Neural cell (in vitro differentiated cells): ENCODE measurements around the gene STX4.

Source experiments
- CTCF ChIP-seq: fragments of 450-650 bp; IDR thresholded peaks from 2 replicates; pipeline ENCODE4 v1.5.1; 2014; ENCODE audit warnings: antibody characterized with exemption, mild to moderate bottlenecking, moderate library complexity; ENCODE audit not compliant: poor library complexity, severe bottlenecking
- EP300 ChIP-seq: fragments of 450-650 bp; conservative IDR thresholded peaks from 2 replicates; pipeline ENCODE4 v1.6.1; 2014; ENCODE audit warnings: antibody characterized with exemption, mild to moderate bottlenecking, moderate library complexity; ENCODE audit not compliant: poor library complexity, severe bottlenecking
- EZH2 ChIP-seq: fragments of 200-600, 300-800 bp; shearing (Covaris generic), sonication (generic); IDR thresholded peaks from 2 replicates; pipeline ENCODE4 v1.6.1; 2014; ENCODE audit warnings: antibody characterized with exemption, low read length, borderline replicate concordance, mild to moderate bottlenecking; ENCODE audit not compliant: insufficient read depth, poor library complexity, severe bottlenecking
- POLR2AphosphoS5 ChIP-seq: IDR thresholded peaks from 2 replicates; pipeline ENCODE4 v1.6.1; 2012
- REST ChIP-seq: IDR thresholded peaks from 2 replicates; pipeline ENCODE4 v1.6.1; 2012; ENCODE audit warnings: borderline replicate concordance

- TF ChIP-seq POLR2AphosphoS5 (no peak), EP300 (no peak), CTCF (no peak), EZH2 (no peak), REST (no peak)
Measured at GRCh38 chr16:31043898-31044481, 10.6 kb downstream of the STX4 start.
